SK-N-SH treated with all-trans-retinoic acid at 6 μM for 48 hours (cell line): ENCODE results near the gene PITPNC1.

Experiments used
- BACH2 ChIP-seq: fragments of 250-450 bp; sonication (Bioruptor Pico); IDR thresholded peaks from 2 replicates; pipeline ENCODE4 v1.9.0; 2021; ENCODE audit warnings: mild to moderate bottlenecking, borderline replicate concordance
- ESRRG ChIP-seq: fragments of 250-450 bp; sonication (Bioruptor Pico); IDR thresholded peaks from 2 replicates; pipeline ENCODE4 v1.6.1; 2021; ENCODE audit warnings: mild to moderate bottlenecking
- GLIS3 ChIP-seq: fragments of 250-450 bp; sonication (Bioruptor Pico); IDR thresholded peaks from 2 replicates; pipeline ENCODE4 v1.5.0; 2020; ENCODE audit warnings: mild to moderate bottlenecking, moderate library complexity
- OSR1 ChIP-seq: fragments of 250-450 bp; sonication (Bioruptor Pico); IDR thresholded peaks from 2 replicates; pipeline ENCODE4 v1.8.0; 2022; ENCODE audit warnings: moderate library complexity, mild to moderate bottlenecking, inconsistent platforms
- PATZ1 ChIP-seq: fragments of 250-450 bp; sonication (Bioruptor Pico); IDR thresholded peaks from 2 replicates; pipeline ENCODE4 v1.8.0; 2020; ENCODE audit warnings: mild to moderate bottlenecking, moderate library complexity, borderline replicate concordance
- RARB ChIP-seq: fragments of 250-450 bp; sonication (Bioruptor Pico); IDR thresholded peaks from 2 replicates; pipeline ENCODE4 v1.8.0; 2021; ENCODE audit warnings: mild to moderate bottlenecking, moderate library complexity
- TCF4 ChIP-seq: fragments of 250-450 bp; sonication (Bioruptor Pico); IDR thresholded peaks from 2 replicates; pipeline ENCODE4 v1.8.0; 2021; ENCODE audit warnings: mild to moderate bottlenecking, moderate library complexity, borderline replicate concordance
- ZFP3 ChIP-seq: fragments of 250-450 bp; sonication (Bioruptor Pico); IDR thresholded peaks from 2 replicates; pipeline ENCODE4 v1.5.0; 2020; ENCODE audit warnings: mild to moderate bottlenecking, moderate library complexity
- ZFP30 ChIP-seq: fragments of 450-650 bp; formaldehyde crosslinking; IDR thresholded peaks from 2 replicates; pipeline ENCODE4 v1.5.0; 2022; ENCODE audit warnings: mild to moderate bottlenecking, moderate library complexity
- ZNF8 ChIP-seq: fragments of 450-650 bp; formaldehyde crosslinking; IDR thresholded peaks from 2 replicates; pipeline ENCODE4 v1.5.0; 2020; ENCODE audit warnings: mild to moderate bottlenecking, moderate library complexity

- TF ChIP-seq ZFP30 (CRISPR knock-in tag) (no peak), ZNF8 (CRISPR knock-in tag) (no peak), TCF4 (no peak), PATZ1 (CRISPR knock-in tag) (no peak), ESRRG (CRISPR knock-in tag) (no peak), BACH2 (CRISPR knock-in tag) (no peak), GLIS3 (CRISPR knock-in tag) (no peak), ZFP3 (no peak), OSR1 (no peak), RARB (CRISPR knock-in tag) (no peak)
These were observed 114.6 kb downstream of the PITPNC1 start for GRCh38 chr17:67491681-67492024.
